Lower leg skin (tissue), 4 donors: ENCODE data around the gene MAGEH1. TPM values are rescaled to one million over a fixed set of nuclear protein-coding genes. Genes with fewer than 3 reads are reported as not detected.
"Not testable (repeated sequence)": the region's sequence is repeated elsewhere in the genome, so short reads cannot be mapped to it uniquely, and the experiment has no call there.

ENCODE experiments used
- DNase-seq, 2 donors: peaks; one replicate each; pipeline ENCODE4 v3.0.0-alpha.2; 2019; ENCODE audit warnings: low spot score in 2 of 2
- H3K4me3 ChIP-seq: fragments of 200-600 bp; sonication (generic); 2 replicates; pipeline ENCODE4 v1.5.1; 2017; ENCODE audit warnings: mild to moderate bottlenecking, low read depth; ENCODE audit not compliant: poor library complexity, severe bottlenecking
- POLR2A ChIP-seq, 2 donors: fragments of 450-650 bp; IDR thresholded peaks; one replicate each; pipeline ENCODE4 v1.6.1; 2016 to 2017; ENCODE audit warnings: antibody characterized with exemption in 2 of 2, mild to moderate bottlenecking in 1 of 2, moderate library complexity in 1 of 2
- WGBS, 2 donors: methylation state at CpG; one replicate each; pipeline ENCODE4 v1.1.5; 2018; 5-methylcytosine and 5-hydroxymethylcytosine counted together
- intact Hi-C: fragments of 100-400 bp; cut with DNase I; formaldehyde crosslinking; loops from one replicate; pipeline ENCODE4 v1.15.0; 2023; ENCODE audit warnings: low total_unique reads
- total RNA-seq, 4 donors: library from RNA; depleted of rRNA; stranded (reverse); fragments of >200 nt; gene quantifications; one replicate each; pipeline ENCODE4 v1.1.0, GENCODE V29; 2016
- TF ChIP-seq, protein P1 (sequence below), 3 donors: fragments of 450-650 bp; IDR thresholded peaks; one replicate each; pipeline ENCODE4 v1.5.1; 2016; ENCODE audit warnings: antibody characterized with exemption in 3 of 3, mild to moderate bottlenecking in 3 of 3, moderate library complexity in 2 of 3

MAGEH1 gene
- total RNA-seq, 4 donors from 2014 or later: 10.3 to 15.7 (median 11.7) TPM

DNA sequence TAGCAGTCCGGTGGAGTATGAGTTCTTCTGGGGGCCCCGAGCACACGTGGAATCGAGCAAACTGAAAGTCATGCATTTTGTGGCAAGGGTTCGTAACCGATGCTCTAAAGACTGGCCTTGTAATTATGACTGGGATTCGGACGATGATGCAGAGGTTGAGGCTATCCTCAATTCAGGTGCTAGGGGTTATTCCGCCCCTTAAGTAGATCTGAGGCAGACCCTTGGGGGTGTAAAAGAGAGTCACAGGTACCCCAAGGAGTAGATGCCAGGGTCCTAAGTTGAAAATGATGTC lies 852 bp downstream of the MAGEH1 start:
- WGBS, 2 donors: 0 to 42% methylated on average over 5 to 9 of the region's 9 CpGs
- TF ChIP-seq, protein P1, sequence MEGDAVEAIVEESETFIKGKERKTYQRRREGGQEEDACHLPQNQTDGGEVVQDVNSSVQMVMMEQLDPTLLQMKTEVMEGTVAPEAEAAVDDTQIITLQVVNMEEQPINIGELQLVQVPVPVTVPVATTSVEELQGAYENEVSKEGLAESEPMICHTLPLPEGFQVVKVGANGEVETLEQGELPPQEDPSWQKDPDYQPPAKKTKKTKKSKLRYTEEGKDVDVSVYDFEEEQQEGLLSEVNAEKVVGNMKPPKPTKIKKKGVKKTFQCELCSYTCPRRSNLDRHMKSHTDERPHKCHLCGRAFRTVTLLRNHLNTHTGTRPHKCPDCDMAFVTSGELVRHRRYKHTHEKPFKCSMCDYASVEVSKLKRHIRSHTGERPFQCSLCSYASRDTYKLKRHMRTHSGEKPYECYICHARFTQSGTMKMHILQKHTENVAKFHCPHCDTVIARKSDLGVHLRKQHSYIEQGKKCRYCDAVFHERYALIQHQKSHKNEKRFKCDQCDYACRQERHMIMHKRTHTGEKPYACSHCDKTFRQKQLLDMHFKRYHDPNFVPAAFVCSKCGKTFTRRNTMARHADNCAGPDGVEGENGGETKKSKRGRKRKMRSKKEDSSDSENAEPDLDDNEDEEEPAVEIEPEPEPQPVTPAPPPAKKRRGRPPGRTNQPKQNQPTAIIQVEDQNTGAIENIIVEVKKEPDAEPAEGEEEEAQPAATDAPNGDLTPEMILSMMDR (IDR thresholded peaks at IDR 0.05): no peak
- no peak for TF ChIP-seq POLR2A (IDR thresholded peaks at IDR 0.05)
- H3K4me3 ChIP-seq: no peak overlapping the region
- DNase-seq: no peak
- intact Hi-C loops: no loop called here

DNA sequence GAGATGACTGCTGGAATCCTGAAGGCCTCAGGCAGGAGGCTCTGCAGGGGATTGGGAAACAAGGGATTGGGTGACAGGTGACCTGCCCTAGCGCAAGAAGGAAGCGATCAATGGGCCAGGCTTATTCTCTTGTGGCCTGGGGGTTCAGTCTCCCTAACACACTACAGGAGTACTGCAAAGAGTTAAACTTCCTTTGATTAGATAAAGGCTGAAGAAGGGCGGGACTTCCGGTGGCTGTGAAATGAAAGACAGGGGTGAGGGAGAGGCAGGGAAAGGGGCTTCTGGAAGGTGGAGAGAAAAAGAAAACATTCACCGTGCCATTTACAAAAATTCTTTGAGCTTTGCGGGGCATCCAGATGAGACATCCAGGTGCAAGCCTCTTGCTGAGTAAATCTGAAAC lies 3.8 kb downstream of the MAGEH1 start:
- intact Hi-C loops, H3K4me3 ChIP-seq, DNase-seq: not testable (repeated sequence)
- no CpG with 5 or more reads among the region's 6 CpGs for WGBS, 2 donors

DNA sequence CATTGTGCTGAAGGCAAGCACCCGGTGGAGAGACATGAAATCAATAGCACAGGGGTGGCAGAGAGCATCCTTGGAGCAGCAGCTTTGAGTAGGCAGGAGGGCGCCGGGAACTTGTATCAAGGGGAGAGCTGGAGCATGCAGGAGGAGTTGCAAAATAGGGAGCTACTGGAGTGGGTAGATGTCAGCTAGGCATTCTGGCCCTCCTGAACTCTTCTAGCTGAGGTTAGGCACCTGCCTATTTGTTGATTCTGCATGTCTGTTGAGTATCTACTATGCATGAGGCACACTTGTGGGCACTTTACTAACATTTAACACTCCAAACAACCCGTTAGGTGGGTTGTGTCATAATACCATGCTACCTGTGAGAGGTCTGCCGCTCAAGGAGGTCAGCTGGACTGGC lies 7.5 kb downstream of the MAGEH1 start:
- DNase-seq, H3K4me3 ChIP-seq, intact Hi-C loops: not testable (repeated sequence)
- no CpG with 5 or more reads among the region's 5 CpGs for WGBS, 2 donors

DNA sequence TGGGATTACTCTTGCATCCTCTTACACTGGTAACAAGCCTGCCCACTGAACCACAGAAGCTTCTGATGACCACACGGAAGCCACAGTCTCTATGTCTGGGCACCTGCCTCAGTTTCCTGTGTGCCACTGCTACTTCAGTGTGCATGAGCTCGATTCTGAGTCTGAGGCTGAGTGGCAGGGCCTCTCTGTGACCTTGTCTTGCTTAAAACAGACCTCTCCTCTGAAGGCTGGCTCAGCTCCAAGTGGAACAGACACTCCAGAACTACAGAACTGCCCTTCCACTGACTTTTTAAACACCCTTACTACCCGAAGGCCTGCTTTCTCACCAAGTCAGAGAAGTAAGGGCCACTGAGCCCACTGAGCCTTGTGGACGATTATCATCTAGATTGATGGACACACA lies 8.0 kb downstream of the MAGEH1 start:
- no CpG with 5 or more reads among the region's 4 CpGs for WGBS, 2 donors
- intact Hi-C loops, H3K4me3 ChIP-seq, DNase-seq: not testable (repeated sequence)

DNA sequence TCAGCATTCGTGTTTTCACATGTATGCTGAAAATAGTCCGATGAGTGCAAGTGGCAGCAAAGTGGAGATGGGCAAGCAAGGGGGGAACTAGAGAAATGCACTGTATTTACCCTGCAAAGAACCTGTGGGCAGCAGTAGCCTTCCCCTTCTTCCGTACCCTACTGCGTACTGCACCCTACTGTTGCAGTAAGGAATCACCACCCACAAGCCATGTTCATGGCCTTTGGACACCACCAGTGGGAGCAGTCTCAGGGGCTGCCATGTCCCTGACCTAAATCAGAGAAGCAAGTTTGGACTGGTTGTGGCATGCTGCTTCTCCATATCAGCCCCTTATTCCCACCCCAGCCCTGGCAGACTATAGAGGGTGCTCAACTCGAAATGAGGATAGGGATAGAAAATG lies 12.1 kb downstream of the MAGEH1 start:
- WGBS, 2 donors: no CpG with 5 or more reads among the region's 5 CpGs
- intact Hi-C loops, H3K4me3 ChIP-seq, DNase-seq: not testable (repeated sequence)

DNA sequence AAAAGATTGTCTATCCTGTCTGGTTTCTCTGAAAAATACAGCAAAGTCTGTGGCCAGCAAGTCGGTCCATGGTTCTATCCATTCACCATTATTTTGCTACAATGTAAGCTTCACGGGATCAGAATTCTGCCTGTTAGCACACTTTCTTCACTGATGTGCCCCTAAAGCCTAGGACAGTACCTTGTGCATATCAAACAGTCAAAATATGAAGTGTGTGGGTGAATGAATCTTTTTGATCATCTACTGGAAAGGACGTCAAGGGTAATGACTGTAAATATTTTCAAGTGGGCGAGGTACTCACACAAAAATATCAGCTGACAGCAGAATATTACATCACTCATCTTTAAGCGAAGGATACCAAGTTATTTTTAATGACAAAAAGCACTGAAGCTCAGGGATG lies 13.2 kb downstream of the MAGEH1 start:
- DNase-seq, H3K4me3 ChIP-seq, intact Hi-C loops: not testable (repeated sequence)
- no CpG with 5 or more reads among the region's 5 CpGs for WGBS, 2 donors

DNA sequence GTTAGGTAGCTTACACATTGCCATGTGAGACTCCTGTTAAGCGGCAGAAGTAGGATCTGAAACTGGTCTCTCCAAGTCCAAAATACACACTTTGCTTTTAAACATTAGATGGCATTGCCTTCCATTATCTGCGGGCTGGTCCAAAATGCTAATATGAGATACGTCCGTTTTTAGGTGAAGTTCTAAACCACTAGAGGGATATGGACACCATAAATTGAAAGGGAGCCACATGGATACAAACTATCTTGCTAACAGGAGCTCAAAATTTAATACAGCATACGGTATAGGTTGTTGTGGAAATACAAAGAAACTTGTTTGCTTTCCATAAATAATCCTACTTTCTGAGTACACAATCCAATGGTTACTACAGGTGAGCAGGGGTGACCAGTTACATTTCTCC lies 13.9 kb downstream of the MAGEH1 start:
- DNase-seq, intact Hi-C loops, H3K4me3 ChIP-seq: not testable (repeated sequence)
- WGBS, 2 donors: no CpG with 5 or more reads among the region's 5 CpGs

DNA sequence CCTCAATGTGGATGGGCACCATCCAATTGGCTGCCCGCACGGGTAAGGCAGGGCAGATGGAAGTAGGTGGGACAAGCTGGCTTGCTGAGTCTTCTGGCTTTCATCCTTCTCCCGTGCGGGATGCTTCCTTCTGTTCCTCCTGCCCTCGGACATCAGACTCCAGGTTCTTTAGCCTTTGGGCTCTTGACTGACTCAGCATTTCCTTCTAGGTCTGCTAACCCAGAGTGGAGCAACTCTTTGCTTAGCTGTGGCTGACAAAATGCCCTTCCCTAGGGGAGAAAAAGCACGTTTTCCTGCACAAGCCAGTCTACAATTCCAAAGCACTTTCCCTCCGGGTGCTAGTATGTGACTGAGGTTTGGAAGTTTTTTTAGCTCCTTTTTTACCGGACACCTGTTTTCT lies 28.0 kb downstream of the MAGEH1 start:
- intact Hi-C loops, DNase-seq, H3K4me3 ChIP-seq: not testable (repeated sequence)
- WGBS, 2 donors: 62 to 95% methylated on average over 6 of the region's 8 CpGs

DNA sequence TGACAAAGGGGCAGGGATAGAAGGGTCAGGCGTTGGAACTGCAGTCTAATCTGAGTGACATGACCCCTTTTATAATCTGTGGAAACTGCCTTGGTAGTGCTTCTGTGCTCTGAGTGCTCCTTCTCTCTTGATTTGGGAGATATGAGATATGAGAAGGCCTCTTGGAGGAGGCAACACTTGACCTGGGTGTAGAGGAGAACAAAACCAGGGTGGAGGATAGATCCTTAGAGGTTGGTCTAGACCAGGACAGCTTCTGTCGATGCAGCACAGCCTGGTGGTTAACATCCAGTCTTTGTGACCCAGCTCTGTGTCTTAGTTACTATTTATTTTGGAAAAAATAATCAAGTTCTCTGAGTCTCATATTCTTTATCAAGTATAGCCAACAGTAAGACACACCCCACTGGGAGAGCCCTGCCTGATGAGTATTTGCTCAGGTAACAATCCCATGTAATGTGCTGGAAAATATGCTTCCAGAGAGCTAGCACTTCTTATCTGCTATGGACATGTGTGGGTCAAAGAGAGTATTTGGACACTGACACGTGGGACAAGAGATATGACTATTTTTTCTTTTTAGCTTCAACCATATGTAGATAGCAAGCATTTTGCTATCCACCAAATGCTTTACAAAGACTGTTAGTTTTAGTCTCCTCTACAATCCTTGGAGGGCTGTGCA lies 28.6 kb downstream of the MAGEH1 start:
- DNase-seq: peak in 1 of 2 donors; percentile 28
- intact Hi-C loops: no loop called here
- WGBS, 2 donors: 49 to 86% methylated on average over 3 of the region's 3 CpGs

More for the DNA sequence above, 28.6 kb downstream of the MAGEH1 start:
- TF ChIP-seq, protein P1 (IDR thresholded peaks at IDR 0.05): no peak
- TF ChIP-seq POLR2A (IDR thresholded peaks at IDR 0.05): no peak
- H3K4me3 ChIP-seq: no peak overlapping the region
